ENCODE data around the gene MARCHF3. TPM values are rescaled to one million over a fixed set of nuclear protein-coding genes. Genes with fewer than 3 reads are reported as not detected.

The MARCHF3 gene
- total RNA-seq, 2 donors from 2014 or later, result 32.5 to 33.7 TPM

GRCh38 chr5:126976520-126977172 lies 53.7 kb downstream of the MARCHF3 start:
- TF ChIP-seq CTCF (IDR thresholded peaks at IDR 0.05), result no peak
- no peak overlapping the region for H3K27ac ChIP-seq
- no peaks in the 10 kb centered on the region for H3K27me3 ChIP-seq
- no peak for DNase-seq
- H3K36me3 ChIP-seq, result no peaks in the 10 kb centered on the region
- intact Hi-C loops (cut with DNase I), result no loop called here
- no peak overlapping the region for H3K9ac ChIP-seq (ENCODE audit: low read depth in 2 of 2, low read length in 2 of 2)
- H3K4me3 ChIP-seq, result no peak overlapping the region
- peaks cover 6% of the 10 kb centered on the region for H3K4me1 ChIP-seq
- no peaks in the 10 kb centered on the region for H3K9me3 ChIP-seq

GRCh38 chr5:126975796-126976195 lies 54.6 kb downstream of the MARCHF3 start:
- no peak overlapping the region for H3K4me3 ChIP-seq
- H3K4me1 ChIP-seq, result peaks cover 6% of the 10 kb centered on the region
- no peaks in the 10 kb centered on the region for H3K36me3 ChIP-seq
- intact Hi-C loops (cut with DNase I), result no loop called here
- no peak for DNase-seq
- H3K27ac ChIP-seq, result no peak overlapping the region
- TF ChIP-seq CTCF (IDR thresholded peaks at IDR 0.05), result no peak
- H3K27me3 ChIP-seq, result no peaks in the 10 kb centered on the region
- no peak overlapping the region for H3K9ac ChIP-seq (ENCODE audit: low read depth in 2 of 2, low read length in 2 of 2)
- no peaks in the 10 kb centered on the region for H3K9me3 ChIP-seq

- no peaks in the 10 kb centered on the region for H3K9me3 ChIP-seq
- no peak overlapping the region for H3K4me3 ChIP-seq
- TF ChIP-seq CTCF (IDR thresholded peaks at IDR 0.05), result no peak
- no peak overlapping the region for H3K9ac ChIP-seq (ENCODE audit: low read depth in 2 of 2, low read length in 2 of 2)
- DNase-seq, result peak; percentile 25
- H3K36me3 ChIP-seq, result no peaks in the 10 kb centered on the region
- intact Hi-C loops (cut with DNase I), result no loop called here
- H3K27me3 ChIP-seq, result no peaks in the 10 kb centered on the region
- H3K4me1 ChIP-seq, result peaks cover 6% of the 10 kb centered on the region
- H3K27ac ChIP-seq, result peak overlapping the region; percentile 45
Observed at GRCh38 chr5:126973193-126973592, 57.2 kb downstream of the MARCHF3 start.

GRCh38 chr5:126972062-126972895 lies 58.1 kb downstream of the MARCHF3 start:
- no peaks in the 10 kb centered on the region for H3K27me3 ChIP-seq
- DNase-seq, result peak; percentile 51
- no peak for TF ChIP-seq CTCF (IDR thresholded peaks at IDR 0.05)
- H3K4me3 ChIP-seq, result no peak overlapping the region
- H3K36me3 ChIP-seq, result no peaks in the 10 kb centered on the region
- peaks cover 6% of the 10 kb centered on the region for H3K4me1 ChIP-seq
- no peaks in the 10 kb centered on the region for H3K9me3 ChIP-seq
- intact Hi-C loops (cut with DNase I), result no loop called here
- H3K9ac ChIP-seq (ENCODE audit: low read depth in 2 of 2, low read length in 2 of 2), result no peak overlapping the region
- peak overlapping the region; percentile 45 for H3K27ac ChIP-seq

- peak overlapping the region; percentile 45 for H3K27ac ChIP-seq
- no peak for DNase-seq
- no peak overlapping the region for H3K4me3 ChIP-seq
- no peaks in the 10 kb centered on the region for H3K9me3 ChIP-seq
- H3K9ac ChIP-seq (ENCODE audit: low read depth in 2 of 2, low read length in 2 of 2), result peak overlapping the region in 1 of 2 donors; percentile 34
- no peaks in the 10 kb centered on the region for H3K36me3 ChIP-seq
- TF ChIP-seq CTCF (IDR thresholded peaks at IDR 0.05), result no peak
- intact Hi-C loops (cut with DNase I), result no loop called here
- peaks cover 6% of the 10 kb centered on the region for H3K4me1 ChIP-seq
- no peaks in the 10 kb centered on the region for H3K27me3 ChIP-seq
Observed at GRCh38 chr5:126971455-126972031, 58.8 kb downstream of the MARCHF3 start.
